Suprapubic skin (tissue), 3 donors: ENCODE results near the gene MGST2.

ENCODE experiments used
- POLR2A ChIP-seq, 2 donors: fragments of 450-650 bp; IDR thresholded peaks; one replicate each; pipeline ENCODE4 v1.6.1; 2017; ENCODE audit warnings: antibody characterized with exemption in 2 of 2, mild to moderate bottlenecking in 2 of 2, moderate library complexity in 2 of 2
- TF ChIP-seq, protein P1 (sequence below), 2 donors: fragments of 200-600 bp in 1 of 2; fragments of 450-650 bp in 1 of 2; sonication (generic) in 1 of 2; IDR thresholded peaks; one replicate each; pipeline ENCODE4 v1.5.1; 2016 to 2019; ENCODE audit warnings: antibody characterized with exemption in 2 of 2, mild to moderate bottlenecking in 1 of 2, moderate library complexity in 1 of 2

DNA sequence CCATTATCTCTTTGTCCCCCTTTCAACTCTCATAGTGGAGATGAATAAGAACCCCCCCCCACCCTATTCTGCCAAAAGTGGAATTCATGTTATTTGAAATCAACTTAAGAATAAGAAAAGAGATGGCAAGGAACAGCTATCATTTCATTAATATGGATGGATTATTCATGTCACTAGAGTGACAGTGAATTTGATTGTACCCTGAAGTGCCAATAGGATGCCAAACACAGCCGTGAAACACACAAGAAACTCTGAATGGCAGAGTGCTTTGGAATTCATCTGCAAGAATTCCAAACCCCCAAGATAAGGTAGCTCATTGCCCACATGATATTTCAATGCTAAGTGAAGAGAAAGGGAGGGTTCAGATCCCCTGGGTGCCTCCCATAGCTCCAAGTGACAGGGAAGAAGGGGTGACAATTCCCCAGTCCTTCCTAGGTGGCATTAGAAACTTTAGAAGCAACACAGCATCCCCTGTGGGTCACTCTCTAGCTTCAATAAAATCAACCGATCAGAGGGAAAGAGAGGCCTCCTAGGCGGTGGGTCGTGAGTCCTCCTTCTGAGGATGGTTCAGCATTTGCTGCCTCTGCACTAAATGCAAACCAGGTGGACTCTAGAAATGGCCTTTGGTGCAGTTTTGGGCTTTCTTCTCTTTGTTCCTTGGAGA lies 84.3 kb downstream of the MGST2 start:
- TF ChIP-seq POLR2A (IDR thresholded peaks at IDR 0.05) = no peak
- TF ChIP-seq, protein P1, sequence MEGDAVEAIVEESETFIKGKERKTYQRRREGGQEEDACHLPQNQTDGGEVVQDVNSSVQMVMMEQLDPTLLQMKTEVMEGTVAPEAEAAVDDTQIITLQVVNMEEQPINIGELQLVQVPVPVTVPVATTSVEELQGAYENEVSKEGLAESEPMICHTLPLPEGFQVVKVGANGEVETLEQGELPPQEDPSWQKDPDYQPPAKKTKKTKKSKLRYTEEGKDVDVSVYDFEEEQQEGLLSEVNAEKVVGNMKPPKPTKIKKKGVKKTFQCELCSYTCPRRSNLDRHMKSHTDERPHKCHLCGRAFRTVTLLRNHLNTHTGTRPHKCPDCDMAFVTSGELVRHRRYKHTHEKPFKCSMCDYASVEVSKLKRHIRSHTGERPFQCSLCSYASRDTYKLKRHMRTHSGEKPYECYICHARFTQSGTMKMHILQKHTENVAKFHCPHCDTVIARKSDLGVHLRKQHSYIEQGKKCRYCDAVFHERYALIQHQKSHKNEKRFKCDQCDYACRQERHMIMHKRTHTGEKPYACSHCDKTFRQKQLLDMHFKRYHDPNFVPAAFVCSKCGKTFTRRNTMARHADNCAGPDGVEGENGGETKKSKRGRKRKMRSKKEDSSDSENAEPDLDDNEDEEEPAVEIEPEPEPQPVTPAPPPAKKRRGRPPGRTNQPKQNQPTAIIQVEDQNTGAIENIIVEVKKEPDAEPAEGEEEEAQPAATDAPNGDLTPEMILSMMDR (IDR thresholded peaks at IDR 0.05) = no peak
